ENCODE results near the gene RAD51B. TPM values are rescaled to one million over a fixed set of nuclear protein-coding genes. Genes with fewer than 3 reads are reported as not detected.

The RAD51B gene
- total RNA-seq, 1 donor: 22.4 TPM

GRCh38 chr14:68342216-68342763 is 522.7 kb downstream of the RAD51B start:
- peak in 1 of 3 donors; percentile 16 for DNase-seq (ENCODE audit: low read depth in 2 of 3, low spot score in 2 of 3)

GRCh38 chr14:68343534-68344118 is 524.0 kb downstream of the RAD51B start:
- no peak for DNase-seq (ENCODE audit: low read depth in 2 of 3, low spot score in 2 of 3)

- DNase-seq (ENCODE audit: low read depth in 2 of 3, low spot score in 2 of 3): no peak
Observed at GRCh38 chr14:68345738-68346137, 526.2 kb downstream of the RAD51B start.

- DNase-seq (ENCODE audit: low read depth in 2 of 3, low spot score in 2 of 3): no peak
Observed at GRCh38 chr14:68346556-68347343, 527.2 kb downstream of the RAD51B start.

DNA sequence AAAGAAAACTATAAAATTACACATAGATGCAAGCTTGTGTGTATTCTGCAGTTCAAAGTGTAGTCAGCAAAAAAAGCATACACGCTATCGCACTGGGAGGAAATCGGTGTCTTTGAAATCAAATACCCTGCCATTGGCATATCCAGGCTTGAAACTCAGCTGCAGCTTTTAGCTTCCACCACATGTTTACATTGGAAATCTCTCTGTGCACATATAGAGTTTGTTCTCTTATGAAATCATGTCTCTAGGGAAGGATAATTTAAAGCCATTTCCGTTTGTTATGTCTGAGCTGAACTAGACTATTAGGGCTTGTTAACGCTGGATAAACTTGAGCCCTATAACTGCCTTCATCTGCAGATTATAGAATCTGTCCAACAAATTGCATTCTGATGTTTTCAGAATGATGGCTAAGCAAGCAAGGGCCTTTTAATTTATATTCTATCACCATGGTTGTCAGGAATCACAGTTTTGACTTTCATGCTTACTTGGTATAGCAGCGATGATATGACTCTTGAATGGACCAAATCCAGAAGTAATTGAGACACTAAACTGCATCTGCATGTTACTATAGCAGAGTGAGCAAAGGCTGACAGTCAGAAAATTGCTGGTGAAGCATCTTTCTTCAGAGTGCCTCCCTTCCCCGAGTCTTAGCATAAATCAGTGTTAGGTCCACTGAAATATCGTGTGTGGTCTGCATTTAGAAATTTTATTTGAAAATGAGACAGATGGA is 530.5 kb downstream of the RAD51B start:
- DNase-seq (ENCODE audit: low read depth in 2 of 3, low spot score in 2 of 3): no peak

- DNase-seq (ENCODE audit: low read depth in 2 of 3, low spot score in 2 of 3): no peak
Observed at GRCh38 chr14:68355415-68355814, 535.8 kb downstream of the RAD51B start.

DNA sequence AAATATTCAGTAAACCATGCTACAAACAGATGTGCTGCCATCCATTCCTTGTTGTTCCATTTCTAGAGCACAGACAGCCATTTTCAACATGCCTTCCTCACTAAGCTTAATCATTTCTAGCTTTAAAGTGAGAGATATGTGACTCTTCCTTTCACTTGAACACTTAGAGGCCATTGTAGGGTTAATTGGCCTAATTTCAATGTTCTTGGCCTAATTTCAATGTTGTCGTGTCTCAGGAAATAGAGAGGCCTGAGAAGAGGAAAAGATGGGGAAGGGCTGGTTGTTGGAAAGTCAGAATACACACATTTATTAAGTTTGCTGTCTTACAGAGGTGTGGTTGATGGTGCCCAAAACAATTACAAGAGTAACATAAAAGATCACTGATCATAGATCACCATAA is 538.2 kb downstream of the RAD51B start:
- DNase-seq (ENCODE audit: low read depth in 2 of 3, low spot score in 2 of 3): no peak

- DNase-seq (ENCODE audit: low read depth in 2 of 3, low spot score in 2 of 3): no peak
Observed at GRCh38 chr14:68358500-68358899, 538.9 kb downstream of the RAD51B start.

DNA sequence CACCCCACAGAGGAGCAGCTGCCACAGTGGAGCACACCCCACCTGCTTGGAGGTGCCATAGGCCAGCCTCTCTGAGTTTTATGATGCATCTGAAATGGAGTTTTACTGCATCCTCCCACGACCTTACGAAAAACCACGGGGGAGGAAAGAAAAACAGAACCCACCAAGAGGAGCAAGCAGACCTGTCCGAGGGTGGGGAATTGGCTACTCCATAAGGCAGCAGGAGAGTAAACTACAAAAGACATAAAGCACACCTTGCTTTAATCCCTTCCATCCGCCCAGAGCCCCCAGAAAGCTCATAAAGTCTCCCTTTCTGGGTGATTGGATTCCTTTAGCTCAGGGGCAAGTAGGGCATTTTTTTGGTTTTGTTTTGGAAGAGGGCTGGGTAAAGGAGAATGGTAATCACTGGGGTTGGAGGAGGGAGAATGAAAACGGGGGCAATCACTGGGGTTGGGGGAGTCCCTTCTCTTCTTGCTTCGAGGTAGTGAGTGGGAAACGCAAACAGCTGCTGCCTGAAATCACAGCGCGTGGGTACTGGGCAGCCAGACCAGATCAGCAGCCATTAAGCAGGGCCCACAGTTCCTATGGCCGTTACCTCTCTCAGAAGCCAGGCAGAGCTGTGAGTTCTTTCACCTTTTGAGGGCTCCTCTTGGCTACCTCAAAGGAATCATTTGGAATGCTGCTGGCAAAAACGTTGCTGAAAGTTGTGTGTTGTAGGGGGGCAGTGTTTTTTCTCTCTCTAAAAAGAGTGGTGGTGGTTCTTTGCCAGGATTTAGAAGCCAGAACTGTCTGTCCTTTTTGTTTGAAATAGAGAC is 539.6 kb downstream of the RAD51B start:
- no peak for DNase-seq (ENCODE audit: low read depth in 2 of 3, low spot score in 2 of 3)

GRCh38 chr14:68359837-68360552 is 540.4 kb downstream of the RAD51B start:
- no peak for DNase-seq (ENCODE audit: low read depth in 2 of 3, low spot score in 2 of 3)

GRCh38 chr14:68361231-68361630 is 541.7 kb downstream of the RAD51B start:
- DNase-seq (ENCODE audit: low read depth in 2 of 3, low spot score in 2 of 3): no peak

- DNase-seq (ENCODE audit: low read depth in 2 of 3, low spot score in 2 of 3): no peak
Observed at GRCh38 chr14:68362846-68363245, 543.3 kb downstream of the RAD51B start.

DNA sequence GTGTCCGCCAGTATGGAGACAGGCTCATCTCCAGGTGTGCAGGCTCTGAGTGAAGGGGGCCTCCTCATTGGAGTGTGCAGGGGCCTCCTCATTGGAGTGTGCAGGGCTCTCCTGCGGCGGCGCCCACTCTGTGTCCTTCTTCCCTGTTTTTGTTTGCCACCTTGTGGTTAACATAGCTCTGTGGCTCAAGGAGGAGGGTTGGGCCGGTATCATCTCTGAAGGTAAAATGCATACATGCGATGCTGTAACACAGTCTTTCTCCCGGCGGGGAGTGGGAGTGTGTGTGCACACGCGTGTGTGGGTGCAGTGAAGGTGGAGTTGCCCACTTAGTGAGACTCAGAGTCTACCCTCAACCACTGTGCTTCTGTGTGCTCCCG is 543.9 kb downstream of the RAD51B start:
- no peak for DNase-seq (ENCODE audit: low read depth in 2 of 3, low spot score in 2 of 3)

- DNase-seq (ENCODE audit: low read depth in 2 of 3, low spot score in 2 of 3): peak in 2 of 3 donors; percentile 36 to 47
Observed at GRCh38 chr14:68363843-68364767, 544.5 kb downstream of the RAD51B start.

- no peak for DNase-seq (ENCODE audit: low read depth in 2 of 3, low spot score in 2 of 3)
Observed at GRCh38 chr14:68364792-68365192, 545.2 kb downstream of the RAD51B start.

DNA sequence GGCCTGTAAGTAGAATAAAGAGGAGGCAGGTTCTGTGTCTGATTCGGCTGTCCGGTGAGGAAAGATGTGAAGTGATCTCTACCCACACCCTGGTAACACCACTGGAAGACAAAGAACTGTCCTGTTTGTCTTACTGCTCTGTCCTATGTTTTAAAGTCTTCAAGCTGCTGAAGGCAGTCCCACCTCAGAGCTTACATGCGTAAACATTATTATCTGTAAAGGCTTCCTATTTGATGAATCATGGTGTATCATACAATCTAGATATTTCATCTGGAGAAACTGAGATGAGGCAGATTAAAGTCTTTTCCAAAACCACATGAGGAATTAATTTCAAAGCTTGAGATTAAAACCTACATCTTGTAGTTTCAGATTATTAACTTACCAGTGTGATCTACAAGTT is 545.6 kb downstream of the RAD51B start:
- DNase-seq (ENCODE audit: low read depth in 2 of 3, low spot score in 2 of 3): no peak

DNA sequence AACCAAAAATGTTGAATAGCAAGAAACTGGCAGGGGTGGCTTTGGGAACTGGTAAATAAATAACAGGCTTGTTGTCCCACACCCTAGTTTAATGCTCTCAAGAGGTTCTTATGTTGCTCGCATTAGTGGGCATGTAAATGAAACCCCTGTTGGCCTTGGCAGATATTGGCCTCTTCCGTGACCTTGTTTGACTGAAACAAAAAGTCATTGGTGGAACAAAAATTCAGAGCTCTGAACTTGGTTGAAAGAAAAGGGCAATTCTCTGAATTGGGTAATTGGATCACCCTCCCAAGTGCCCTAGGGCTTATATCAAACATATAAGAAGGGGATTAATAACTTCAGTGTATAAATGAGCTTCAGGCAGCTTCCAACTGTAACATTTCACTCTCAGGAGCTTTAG is 547.1 kb downstream of the RAD51B start:
- no peak for DNase-seq (ENCODE audit: low read depth in 2 of 3, low spot score in 2 of 3)

GRCh38 chr14:68367536-68367935 is 548.0 kb downstream of the RAD51B start:
- peak in 1 of 3 donors; percentile 53 for DNase-seq (ENCODE audit: low read depth in 2 of 3, low spot score in 2 of 3)

GRCh38 chr14:68368850-68369249 is 549.3 kb downstream of the RAD51B start:
- peak in 2 of 3 donors; percentile 70 to 85 for DNase-seq (ENCODE audit: low read depth in 2 of 3, low spot score in 2 of 3)

Data from hematopoietic multipotent progenitor cell (in vitro differentiated cells).